Osteoblast (primary cell): ENCODE measurements around the gene KCTD11. TPM values are rescaled to one million over a fixed set of nuclear protein-coding genes. Genes with fewer than 3 reads are reported as not detected.
A peak's percentile ranks its signal among the peaks of the same experiment; 100 is the strongest.

Source experiments
- DNase-seq: peaks from one replicate; pipeline ENCODE4 v3.0.0; 2011; ENCODE audit warnings: low spot score, mixed read lengths; ENCODE audit not compliant: insufficient read length; ENCODE audit errors: missing footprints
- H2AFZ ChIP-seq: 2 replicates; pipeline ENCODE4 v1.6.0; 2011; ENCODE audit warnings: mild to moderate bottlenecking, low read length
- H3K27ac ChIP-seq: 2 replicates; pipeline ENCODE4 v1.5.1; 2011; ENCODE audit warnings: mild to moderate bottlenecking, low read depth, low read length, moderate library complexity
- H3K27me3 ChIP-seq: 2 replicates; pipeline ENCODE4 v1.6.0; 2012; ENCODE audit warnings: mild to moderate bottlenecking, control low read depth, inconsistent platforms, low read length, moderate library complexity; ENCODE audit not compliant: insufficient read depth
- H3K36me3 ChIP-seq: 2 replicates; pipeline ENCODE4 v1.5.1; 2011; ENCODE audit warnings: mild to moderate bottlenecking, low read length, control low read depth, moderate library complexity; ENCODE audit not compliant: insufficient read depth
- H3K4me1 ChIP-seq: 2 replicates; pipeline ENCODE4 v1.5.1; 2011; ENCODE audit warnings: mild to moderate bottlenecking, low read length, control low read depth, moderate library complexity; ENCODE audit not compliant: insufficient read depth
- H3K4me2 ChIP-seq: 2 replicates; pipeline ENCODE4 v1.6.0; 2011; ENCODE audit warnings: mild to moderate bottlenecking, low read length; ENCODE audit not compliant: insufficient read depth
- H3K4me3 ChIP-seq: fragments of 200-600 bp; sonication (generic); 3 replicates; pipeline ENCODE4 v1.5.1; 2012; ENCODE audit warnings: mild to moderate bottlenecking, low read length, inconsistent platforms; ENCODE audit not compliant: insufficient read depth
- H3K79me2 ChIP-seq: 2 replicates; pipeline ENCODE4 v1.6.0; 2012; ENCODE audit warnings: mild to moderate bottlenecking, low read length, control low read depth, inconsistent platforms; ENCODE audit not compliant: insufficient read depth
- H3K9me3 ChIP-seq: 2 replicates; pipeline ENCODE4 v1.5.1; 2011; ENCODE audit warnings: low read depth, low read length, control low read depth
- H4K20me1 ChIP-seq: 2 replicates; pipeline ENCODE4 v1.6.0; 2012; ENCODE audit warnings: mild to moderate bottlenecking, low read length, control low read depth; ENCODE audit not compliant: insufficient read depth
- total RNA-seq: library from RNA; depleted of rRNA; stranded (reverse); fragments of >200 nt; gene quantifications from 2 replicates; pipeline ENCODE4 v1.2.3, GENCODE V29; 2012
- TF ChIP-seq, protein P1 (sequence below): IDR thresholded peaks from 2 replicates; pipeline ENCODE4 v1.5.1; 2011; ENCODE audit warnings: mild to moderate bottlenecking, low read depth, low read length, moderate library complexity; ENCODE audit errors: extremely low read depth

Gene KCTD11
- total RNA-seq, 1 donor, result 11.9 TPM

DNA sequence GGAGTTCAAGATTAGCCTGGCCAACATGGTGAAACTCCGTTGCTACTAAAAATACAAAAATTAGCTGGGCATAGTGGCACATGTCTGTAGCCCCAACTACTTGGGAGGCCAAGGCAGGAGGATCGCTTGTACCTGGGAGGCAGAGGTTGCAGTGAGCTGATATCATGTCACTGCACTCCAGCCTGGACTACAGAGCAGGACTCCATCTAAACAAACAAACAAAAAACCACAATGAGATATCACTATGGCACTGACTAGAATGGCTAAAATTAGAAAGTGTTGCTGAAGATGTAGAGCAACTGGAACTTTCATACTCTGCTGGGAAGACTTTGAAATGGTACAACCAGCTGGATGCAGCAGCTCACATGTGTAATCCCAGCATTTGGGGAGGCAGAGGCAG lies 22.4 kb downstream of the KCTD11 start:
- no peak overlapping the region for H3K4me2 ChIP-seq
- TF ChIP-seq, protein P1, sequence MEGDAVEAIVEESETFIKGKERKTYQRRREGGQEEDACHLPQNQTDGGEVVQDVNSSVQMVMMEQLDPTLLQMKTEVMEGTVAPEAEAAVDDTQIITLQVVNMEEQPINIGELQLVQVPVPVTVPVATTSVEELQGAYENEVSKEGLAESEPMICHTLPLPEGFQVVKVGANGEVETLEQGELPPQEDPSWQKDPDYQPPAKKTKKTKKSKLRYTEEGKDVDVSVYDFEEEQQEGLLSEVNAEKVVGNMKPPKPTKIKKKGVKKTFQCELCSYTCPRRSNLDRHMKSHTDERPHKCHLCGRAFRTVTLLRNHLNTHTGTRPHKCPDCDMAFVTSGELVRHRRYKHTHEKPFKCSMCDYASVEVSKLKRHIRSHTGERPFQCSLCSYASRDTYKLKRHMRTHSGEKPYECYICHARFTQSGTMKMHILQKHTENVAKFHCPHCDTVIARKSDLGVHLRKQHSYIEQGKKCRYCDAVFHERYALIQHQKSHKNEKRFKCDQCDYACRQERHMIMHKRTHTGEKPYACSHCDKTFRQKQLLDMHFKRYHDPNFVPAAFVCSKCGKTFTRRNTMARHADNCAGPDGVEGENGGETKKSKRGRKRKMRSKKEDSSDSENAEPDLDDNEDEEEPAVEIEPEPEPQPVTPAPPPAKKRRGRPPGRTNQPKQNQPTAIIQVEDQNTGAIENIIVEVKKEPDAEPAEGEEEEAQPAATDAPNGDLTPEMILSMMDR, result no peak
- no peak overlapping the region for H3K27ac ChIP-seq
- H3K4me1 ChIP-seq, result no peaks in the 10 kb centered on the region
- H4K20me1 ChIP-seq, result no peaks in the 10 kb centered on the region
- no peak overlapping the region for H3K4me3 ChIP-seq
- H3K9me3 ChIP-seq, result peaks cover 3% of the 10 kb centered on the region
- no peaks in the 10 kb centered on the region for H3K79me2 ChIP-seq
- no peak overlapping the region for H2AFZ ChIP-seq
- peak; percentile 37 for DNase-seq
- H3K27me3 ChIP-seq, result peaks cover 15% of the 10 kb centered on the region
- no peaks in the 10 kb centered on the region for H3K36me3 ChIP-seq

DNA sequence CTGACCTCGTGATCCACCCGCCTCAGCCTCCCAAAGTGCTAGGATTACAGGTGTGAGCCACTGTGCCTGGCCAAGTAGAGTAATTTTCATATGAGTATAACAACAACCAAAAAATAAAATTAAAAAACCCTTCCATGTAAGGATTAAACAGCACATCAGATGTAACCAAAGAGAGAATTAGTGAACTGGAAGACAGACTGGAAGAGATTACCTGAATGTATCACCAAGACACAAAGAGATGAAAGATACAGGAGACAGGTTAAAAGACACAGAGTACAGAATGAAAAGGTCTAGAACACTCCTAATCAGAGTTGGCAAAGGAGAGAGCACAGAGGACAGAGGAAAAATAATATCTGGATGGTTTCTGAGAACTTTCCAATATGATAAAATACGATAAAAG lies 27.2 kb downstream of the KCTD11 start:
- no peaks in the 10 kb centered on the region for H3K79me2 ChIP-seq
- H4K20me1 ChIP-seq, result no peaks in the 10 kb centered on the region
- H3K9me3 ChIP-seq, result peaks cover 5% of the 10 kb centered on the region

DNA sequence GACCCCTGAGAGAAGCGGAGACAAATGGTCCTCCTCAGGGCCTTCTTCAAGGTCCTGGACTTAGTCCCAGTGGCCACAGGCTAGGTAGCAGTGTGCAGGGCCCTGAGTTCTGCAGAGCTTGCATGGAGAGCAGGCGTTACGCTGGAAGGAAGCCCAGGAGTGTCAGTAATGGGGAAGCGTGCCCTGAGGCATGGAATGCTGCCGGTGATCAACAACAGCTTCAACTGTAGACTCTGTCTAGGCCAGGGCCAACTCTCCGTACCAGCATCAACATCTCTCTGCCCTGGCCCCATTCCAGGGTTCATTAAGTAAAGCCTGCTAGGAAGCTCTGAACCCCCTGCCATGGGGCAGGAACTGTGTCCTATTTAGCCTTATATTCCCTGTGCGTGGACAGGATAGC lies 28.4 kb downstream of the KCTD11 start:
- H2AFZ ChIP-seq, result no peak overlapping the region
- peak overlapping the region; percentile 39 for H3K4me2 ChIP-seq
- H3K9me3 ChIP-seq, result peaks cover 5% of the 10 kb centered on the region

More for the DNA sequence above, 27.2 kb downstream of the KCTD11 start:
- no peak overlapping the region for H3K4me3 ChIP-seq
- H3K27me3 ChIP-seq, result peaks cover 48% of the 10 kb centered on the region
- no peak overlapping the region for H2AFZ ChIP-seq
- TF ChIP-seq, protein P1, result no peak
- DNase-seq, result peak; percentile 49
- H3K27ac ChIP-seq, result no peak overlapping the region
- H3K4me1 ChIP-seq, result peaks cover 3% of the 10 kb centered on the region
- H3K36me3 ChIP-seq, result no peaks in the 10 kb centered on the region
- no peak overlapping the region for H3K4me2 ChIP-seq

DNA sequence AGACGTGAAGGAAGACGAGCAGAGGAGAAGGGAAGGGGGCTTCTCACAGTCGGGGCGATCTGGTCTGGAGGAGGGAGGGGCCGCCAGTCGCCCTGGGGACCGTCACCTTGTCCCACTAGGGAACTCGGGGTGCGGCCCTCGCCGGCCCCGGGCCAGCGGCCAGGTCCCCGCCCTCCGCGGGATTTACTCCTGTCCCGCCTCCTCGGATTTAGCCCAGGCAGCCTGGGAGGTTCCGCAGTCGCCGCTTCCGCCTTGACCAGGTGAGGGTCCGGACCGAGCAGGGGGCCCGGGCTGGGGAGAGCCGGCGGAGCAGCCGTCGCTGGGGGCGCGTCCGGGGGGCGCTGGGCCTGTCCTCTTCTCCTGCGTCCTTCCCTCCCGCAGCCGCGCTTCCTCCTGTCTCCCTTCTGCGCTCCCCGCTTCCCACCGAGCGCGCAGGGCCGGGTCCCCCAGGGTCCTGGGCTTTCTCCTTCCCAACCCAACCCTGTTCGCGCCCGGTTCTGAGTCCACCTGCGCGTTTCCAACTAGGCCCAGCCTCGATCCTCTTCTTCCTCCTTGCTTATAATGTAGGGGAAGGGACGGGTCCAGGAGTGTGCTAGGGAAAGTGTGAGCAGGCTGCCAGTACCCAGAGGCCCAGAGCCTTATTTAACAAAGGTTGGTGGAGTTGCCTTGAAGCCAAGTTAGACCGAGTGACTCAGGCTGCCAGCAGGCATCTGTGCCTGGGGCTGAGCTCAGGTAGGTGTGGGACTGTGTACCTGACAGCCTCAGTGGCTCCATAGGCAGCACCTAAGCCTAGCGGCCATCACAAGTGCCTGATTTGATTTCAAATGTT lies 29.1 kb downstream of the KCTD11 start, which contains the start of gene TNK1:
TSS of gene TNK1 (plus strand) at position 235 of the 829 bp plus-strand sequence. CDS start 1,838 bp downstream, outside the sequence.
- no peak within 1 kb of the TSS for H2AFZ ChIP-seq

More for the DNA sequence above, 28.4 kb downstream of the KCTD11 start:
- DNase-seq, result peak; percentile 91
- Histone ChIP-seq H3K36me3 (no peaks in the 10 kb centered on the region), H3K4me1 (peaks cover 3% of the 10 kb centered on the region), H3K4me3 (no peak overlapping the region), H3K27me3 (peaks cover 48% of the 10 kb centered on the region), H3K27ac (no peak overlapping the region), H3K79me2 (no peaks in the 10 kb centered on the region), H4K20me1 (no peaks in the 10 kb centered on the region)
- TF ChIP-seq, protein P1, result no peak

More for the DNA sequence above, 29.1 kb downstream of the KCTD11 start, which contains the start of gene TNK1:
- Histone ChIP-seq H3K4me3 (peak within 1 kb of the TSS; percentile 30), H3K36me3 (no peaks in the 10 kb centered on the region), H3K27ac (no peak within 1 kb of the TSS), H3K4me1 (peaks cover 3% of the 10 kb centered on the region), H3K4me2 (peak within 1 kb of the TSS; percentile 39), H3K79me2 (no peaks in the 10 kb centered on the region), H4K20me1 (no peaks in the 10 kb centered on the region), H3K27me3 (peaks cover 48% of the 10 kb centered on the region), H3K9me3 (peaks cover 5% of the 10 kb centered on the region)
- peak; percentile 85 for DNase-seq
- TF ChIP-seq, protein P1, result no peak
